ENCODE measurements around the gene MYO9B. TPM values are rescaled to one million over a fixed set of nuclear protein-coding genes. Genes with fewer than 3 reads are reported as not detected.
A peak's percentile ranks its signal among the peaks of the same experiment; 100 is the strongest.

MYO9B gene
- total and polyA plus RNA-seq, 2 experiments from 2014 or later = 20.1 to 71.8 TPM

- H3K4me3 ChIP-seq = no peak overlapping the region
- TF ChIP-seq EZH2phosphoT487 (IDR thresholded peaks at IDR 0.05; ENCODE audit: insufficient read depth, low read depth) (no peak), EZH2 (IDR thresholded peaks at IDR 0.05; ENCODE audit: insufficient read depth, poor library complexity, severe bottlenecking) (no peak)
- no peaks in the 10 kb centered on the region for H3K36me3 ChIP-seq (ENCODE audit: low read depth)
- no peaks in the 10 kb centered on the region for H3K9me3 ChIP-seq (ENCODE audit: low read depth)
- no peak overlapping the region for H3K9ac ChIP-seq
- no peak overlapping the region for H3K4me2 ChIP-seq (ENCODE audit: unreplicated experiment)
- H3K27ac ChIP-seq = no peak overlapping the region
- no peaks in the 10 kb centered on the region for H3K9me2 ChIP-seq (ENCODE audit: insufficient read depth)
- in situ Hi-C loops (cut with MboI) = no loop called here
- WGBS, 2 experiments (ENCODE audit: low coverage in 1 of 2, low lambda C conversion rate in 2 of 2, missing lambda C conversion rate in 2 of 2) = 96 to 98% methylated on average over 12 of the region's 12 CpGs
- H3K4me1 ChIP-seq (ENCODE audit: insufficient read depth) = peaks cover 19% of the 10 kb centered on the region
- H4K20me1 ChIP-seq (ENCODE audit: insufficient read depth) = no peaks in the 10 kb centered on the region
- H3K27me3 ChIP-seq (replicated peaks; ENCODE audit: insufficient read depth) = no peaks in the 10 kb centered on the region
- peaks cover 96% of the 10 kb centered on the region for H3K79me2 ChIP-seq (ENCODE audit: insufficient read depth)
- DNase-seq = no peak
- H2AFZ ChIP-seq = no peak overlapping the region
- H3F3A ChIP-seq (ENCODE audit: insufficient read depth) = 0 out of 2 replicates have a peak, but pooled peaks cover 5% of the 10 kb centered on the region
Measured at GRCh38 chr19:17128403-17128802, 52.8 kb downstream of the MYO9B start.

DNA sequence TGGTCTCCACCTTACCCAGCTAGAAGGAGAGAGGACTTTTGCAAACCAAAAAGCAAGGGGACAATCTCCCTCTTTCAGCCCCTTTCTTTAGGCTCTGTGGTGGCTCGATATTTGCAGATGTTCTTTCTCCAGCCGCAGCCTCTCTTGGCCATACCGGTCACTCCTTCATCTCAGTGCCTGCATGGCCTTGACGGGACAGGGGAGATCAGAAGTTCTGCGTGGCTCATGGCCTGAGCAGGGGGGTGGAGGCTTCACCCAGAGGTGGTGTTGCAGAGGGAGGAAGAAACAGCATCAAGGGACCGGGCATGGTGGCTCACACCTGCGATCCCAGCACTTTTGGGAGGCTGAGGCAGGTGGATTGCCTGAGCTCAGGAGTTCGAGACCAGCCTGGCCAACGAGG is 53.2 kb downstream of the MYO9B start:
- WGBS, 2 experiments (ENCODE audit: low coverage in 1 of 2, low lambda C conversion rate in 2 of 2, missing lambda C conversion rate in 2 of 2) = 90 to 91% methylated on average over 9 of the region's 9 CpGs

DNA sequence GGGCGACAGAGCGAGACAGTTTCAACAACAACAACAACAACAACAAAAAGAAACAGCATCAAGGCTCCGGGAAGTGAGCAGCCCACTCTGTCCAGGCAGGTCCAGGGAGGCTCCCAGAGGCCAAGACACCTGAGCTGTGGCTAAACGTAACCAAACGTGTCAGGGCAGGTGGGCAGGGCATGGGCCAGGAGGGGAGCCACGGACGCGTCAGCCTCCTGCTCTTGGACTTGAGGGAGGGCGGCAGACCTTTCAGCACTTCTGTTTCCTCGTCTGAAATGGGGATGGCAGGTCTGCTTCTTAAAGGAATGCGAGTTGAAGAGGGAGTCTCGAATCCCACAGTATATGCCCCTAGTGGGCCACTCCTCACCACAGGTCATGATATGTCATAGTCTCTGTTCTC is 53.8 kb downstream of the MYO9B start:
- Histone ChIP-seq H2AFZ (no peak overlapping the region), H3K9me2 (ENCODE audit: insufficient read depth) (no peaks in the 10 kb centered on the region), H3K9ac (no peak overlapping the region), H3K4me2 (ENCODE audit: unreplicated experiment) (no peak overlapping the region), H3K4me3 (no peak overlapping the region), H3F3A (ENCODE audit: insufficient read depth) (peaks cover 6% of the 10 kb centered on the region), H4K20me1 (ENCODE audit: insufficient read depth) (no peaks in the 10 kb centered on the region), H3K9me3 (ENCODE audit: low read depth) (no peaks in the 10 kb centered on the region), H3K79me2 (ENCODE audit: insufficient read depth) (peaks cover 96% of the 10 kb centered on the region), H3K36me3 (ENCODE audit: low read depth) (no peaks in the 10 kb centered on the region), H3K27ac (no peak overlapping the region), H3K4me1 (ENCODE audit: insufficient read depth) (peaks cover 25% of the 10 kb centered on the region), H3K27me3 (replicated peaks; ENCODE audit: insufficient read depth) (no peaks in the 10 kb centered on the region)
- no peak for DNase-seq
- in situ Hi-C loops (cut with MboI) = no loop called here
- 85 to 89% methylated on average over 12 of the region's 12 CpGs for WGBS, 2 experiments (ENCODE audit: low coverage in 1 of 2, low lambda C conversion rate in 2 of 2, missing lambda C conversion rate in 2 of 2)
- TF ChIP-seq EZH2phosphoT487 (IDR thresholded peaks at IDR 0.05; ENCODE audit: insufficient read depth, low read depth) = no peak

More for the DNA sequence above, 53.2 kb downstream of the MYO9B start:
- Histone ChIP-seq H3K4me2 (ENCODE audit: unreplicated experiment) (no peak overlapping the region), H3K4me1 (ENCODE audit: insufficient read depth) (peaks cover 19% of the 10 kb centered on the region), H2AFZ (no peak overlapping the region), H3K27ac (no peak overlapping the region), H3K9me2 (ENCODE audit: insufficient read depth) (no peaks in the 10 kb centered on the region), H3K36me3 (ENCODE audit: low read depth) (no peaks in the 10 kb centered on the region), H3K9me3 (ENCODE audit: low read depth) (no peaks in the 10 kb centered on the region), H3K27me3 (replicated peaks; ENCODE audit: insufficient read depth) (no peaks in the 10 kb centered on the region), H3F3A (ENCODE audit: insufficient read depth) (0 out of 2 replicates have a peak, but pooled peaks cover under 1% of the 10 kb centered on the region), H3K4me3 (no peak overlapping the region), H3K79me2 (ENCODE audit: insufficient read depth) (peaks cover 96% of the 10 kb centered on the region), H3K9ac (no peak overlapping the region), H4K20me1 (ENCODE audit: insufficient read depth) (no peaks in the 10 kb centered on the region)
- in situ Hi-C loops (cut with MboI) = no loop called here
- no peak for DNase-seq
- TF ChIP-seq EZH2 (IDR thresholded peaks at IDR 0.05; ENCODE audit: insufficient read depth, poor library complexity, severe bottlenecking) = no peak
- no peak for TF ChIP-seq EZH2phosphoT487 (IDR thresholded peaks at IDR 0.05; ENCODE audit: insufficient read depth, low read depth)

DNA sequence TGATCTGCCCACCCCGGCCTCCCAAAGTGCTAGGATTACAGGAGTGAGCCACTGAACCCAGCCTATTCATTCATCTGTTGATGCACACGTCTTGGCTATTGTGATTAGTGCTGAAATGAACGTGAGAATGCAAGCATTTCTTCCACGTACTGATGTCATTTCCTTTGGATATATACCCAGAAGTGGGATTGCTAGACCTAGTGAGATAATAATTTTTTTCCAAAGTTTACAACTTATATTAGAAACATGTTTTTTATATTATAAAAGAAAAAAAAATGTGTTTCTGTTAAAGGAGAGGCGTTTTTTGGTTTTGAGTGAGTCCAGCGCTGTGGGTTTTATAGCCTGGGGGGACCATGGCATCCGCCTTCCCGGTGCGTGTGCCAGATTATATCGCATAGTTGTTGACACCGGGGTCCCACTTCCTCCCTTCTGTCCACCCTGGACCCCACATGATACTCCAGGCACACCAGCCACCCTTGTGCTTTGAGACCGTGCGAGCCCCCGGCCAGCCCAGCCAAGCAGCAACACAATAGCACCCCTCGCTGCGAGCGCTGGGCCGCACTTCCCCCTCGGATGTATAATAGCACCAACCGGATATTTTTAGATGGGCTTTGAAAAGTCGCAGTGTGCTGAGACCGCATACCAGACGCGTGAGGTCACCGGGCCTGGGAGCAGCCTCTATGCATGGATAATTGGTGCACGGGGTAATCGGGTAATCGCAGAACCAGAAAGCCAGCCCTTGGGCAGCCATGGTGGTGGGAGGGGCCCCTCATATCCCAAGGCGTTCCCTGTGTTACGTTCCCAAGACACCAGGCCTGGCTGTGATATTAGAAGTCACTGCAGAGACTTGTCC is 59.6 kb downstream of the MYO9B start:
- Histone ChIP-seq H3F3A (ENCODE audit: insufficient read depth) (peaks cover 19% of the 10 kb centered on the region), H4K20me1 (ENCODE audit: insufficient read depth) (no peaks in the 10 kb centered on the region), H3K9me3 (ENCODE audit: low read depth) (no peaks in the 10 kb centered on the region), H3K27me3 (replicated peaks; ENCODE audit: insufficient read depth) (no peaks in the 10 kb centered on the region), H3K36me3 (ENCODE audit: low read depth) (no peaks in the 10 kb centered on the region), H3K9ac (peak overlapping the region; percentile 86), H3K4me2 (ENCODE audit: unreplicated experiment) (peak overlapping the region; percentile 88), H2AFZ (peak overlapping the region; percentile 51), H3K27ac (peak overlapping the region; percentile 98), H3K9me2 (ENCODE audit: insufficient read depth) (no peaks in the 10 kb centered on the region), H3K79me2 (ENCODE audit: insufficient read depth) (peaks cover 88% of the 10 kb centered on the region), H3K4me3 (peak overlapping the region; percentile 70), H3K4me1 (ENCODE audit: insufficient read depth) (peaks cover 21% of the 10 kb centered on the region)
- TF ChIP-seq EZH2 (IDR thresholded peaks at IDR 0.05; ENCODE audit: insufficient read depth, poor library complexity, severe bottlenecking) (no peak), EZH2phosphoT487 (IDR thresholded peaks at IDR 0.05; ENCODE audit: insufficient read depth, low read depth) (no peak)
- in situ Hi-C loops (cut with MboI) = no loop called here
- WGBS, 2 experiments (ENCODE audit: low coverage in 1 of 2, low lambda C conversion rate in 2 of 2, missing lambda C conversion rate in 2 of 2) = 1% methylated on average over 30 of the region's 30 CpGs
- DNase-seq = peak; percentile 98

All from GM23248 (cell line).